ENCODE data around the gene DMRT1. TPM values are rescaled to one million over a fixed set of nuclear protein-coding genes. Genes with fewer than 3 reads are reported as not detected.

Gene DMRT1
- total RNA-seq, 1 donor from 2014 or later = 0.09 TPM

GRCh38 chr9:974996-975739, 133.7 kb downstream of the DMRT1 start:
- H3K4me1 Mint-ChIP-seq = peaks cover 39% of the 10 kb centered on the region
- peak; percentile 63 for DNase-seq (ENCODE audit: low spot score)
- H3K9me3 ChIP-seq (ENCODE audit: low read depth) = no peaks in the 10 kb centered on the region

GRCh38 chr9:975740-976257, 134.3 kb downstream of the DMRT1 start:
- Histone ChIP-seq H3F3A (ENCODE audit: low read depth) (peaks cover 56% of the 10 kb centered on the region), H3K36me3 (no peaks in the 10 kb centered on the region), H4K20me1 (ENCODE audit: low read depth) (peaks cover 30% of the 10 kb centered on the region), H3K27ac (no peak overlapping the region), H3K4me3 (peak overlapping the region; percentile 55), H3K79me2 (ENCODE audit: low read depth) (no peaks in the 10 kb centered on the region), H3K27me3 (peaks cover 98% of the 10 kb centered on the region), H3K9ac (no peak overlapping the region), H3K4me2 (peak overlapping the region; percentile 85), H3K9me3 (ENCODE audit: low read depth) (no peaks in the 10 kb centered on the region), H3K4me1 (peaks cover 45% of the 10 kb centered on the region), H2AFZ (replicated peaks) (peak overlapping the region; percentile 85)
- TF ChIP-seq CTCF (IDR thresholded peaks at IDR 0.05) = no peak
- peak; percentile 57 for TF ChIP-seq EZH2phosphoT487 (IDR thresholded peaks at IDR 0.05)
- H3K27ac Mint-ChIP-seq = no peak overlapping the region
- peaks cover 79% of the 10 kb centered on the region for H3K27me3 Mint-ChIP-seq (ENCODE audit: insufficient read depth, low read depth)
- H3K36me3 Mint-ChIP-seq = no peaks in the 10 kb centered on the region
- peak overlapping the region; percentile 87 for H3K4me3 Mint-ChIP-seq
- no peaks in the 10 kb centered on the region for H3K9me3 Mint-ChIP-seq
- DNase-seq (ENCODE audit: low spot score) = no peak
- peaks cover 39% of the 10 kb centered on the region for H3K4me1 Mint-ChIP-seq

More at GRCh38 chr9:974996-975739, 133.7 kb downstream of the DMRT1 start:
- H3K4me3 ChIP-seq = peak overlapping the region; percentile 55
- no peaks in the 10 kb centered on the region for H3K79me2 ChIP-seq (ENCODE audit: low read depth)
- peaks cover 51% of the 10 kb centered on the region for H3K4me1 ChIP-seq
- no peak overlapping the region for H3K27ac ChIP-seq
- H3K4me3 Mint-ChIP-seq = peak overlapping the region; percentile 87
- H3K36me3 Mint-ChIP-seq = no peaks in the 10 kb centered on the region
- peaks cover 33% of the 10 kb centered on the region for H4K20me1 ChIP-seq (ENCODE audit: low read depth)
- H3K4me2 ChIP-seq = peak overlapping the region; percentile 85
- peak overlapping the region; percentile 93 for H3K27ac Mint-ChIP-seq
- peaks cover 82% of the 10 kb centered on the region for H3K27me3 Mint-ChIP-seq (ENCODE audit: insufficient read depth, low read depth)
- H3K9me3 Mint-ChIP-seq = no peaks in the 10 kb centered on the region
- no peak overlapping the region for H3K9ac ChIP-seq
- H2AFZ ChIP-seq (replicated peaks) = peak overlapping the region; percentile 32
- no peaks in the 10 kb centered on the region for H3K36me3 ChIP-seq
- H3K27me3 ChIP-seq = peaks cover 98% of the 10 kb centered on the region
- peaks cover 62% of the 10 kb centered on the region for H3F3A ChIP-seq (ENCODE audit: low read depth)
- TF ChIP-seq EZH2 (IDR thresholded peaks at IDR 0.05) (peak; percentile 1), CTCF (IDR thresholded peaks at IDR 0.05) (no peak)

GRCh38 chr9:976258-976942, 134.9 kb downstream of the DMRT1 start, which contains the start of gene DMRT3:
Gene DMRT3 (plus strand): TSS chr9:976655. CDS start chr9:977002, 347 bp downstream.
- Mint-ChIP-seq H3K36me3 (no peaks in the 10 kb centered on the region), H3K4me3 (peak within 1 kb of the TSS; percentile 87), H3K9me3 (no peaks in the 10 kb centered on the region), H3K27ac (no peak within 1 kb of the TSS), H3K4me1 (peaks cover 40% of the 10 kb centered on the region), H3K27me3 (ENCODE audit: insufficient read depth, low read depth) (peaks cover 79% of the 10 kb centered on the region)
- H3K9me3 ChIP-seq (ENCODE audit: low read depth) = no peaks in the 10 kb centered on the region
- no peaks in the 10 kb centered on the region for H3K79me2 ChIP-seq (ENCODE audit: low read depth)
- H3K4me3 ChIP-seq = peak within 1 kb of the TSS; percentile 55
- peak; percentile 85 for DNase-seq (ENCODE audit: low spot score)
- H3K4me2 ChIP-seq = peak within 1 kb of the TSS; percentile 85
- H3K9ac ChIP-seq = no peak within 1 kb of the TSS
- peaks cover 51% of the 10 kb centered on the region for H3F3A ChIP-seq (ENCODE audit: low read depth)
- H3K27me3 ChIP-seq = peaks cover 98% of the 10 kb centered on the region
- no peaks in the 10 kb centered on the region for H3K36me3 ChIP-seq
- peak; percentile 33 for TF ChIP-seq CTCF (IDR thresholded peaks at IDR 0.05)
- peak; percentile 58 for TF ChIP-seq EZH2phosphoT487 (IDR thresholded peaks at IDR 0.05)
- TF ChIP-seq EZH2 (IDR thresholded peaks at IDR 0.05) = peak; percentile 76
- H3K4me1 ChIP-seq = peaks cover 40% of the 10 kb centered on the region
- H4K20me1 ChIP-seq (ENCODE audit: low read depth) = peaks cover 31% of the 10 kb centered on the region
- no peak within 1 kb of the TSS for H3K27ac ChIP-seq
- peak within 1 kb of the TSS; percentile 85 for H2AFZ ChIP-seq (replicated peaks)

Measured in neural progenitor cell (in vitro differentiated cells).